ENCODE measurements around the gene ST7. TPM values are rescaled to one million over a fixed set of nuclear protein-coding genes. Genes with fewer than 3 reads are reported as not detected.
A peak's percentile ranks its signal among the peaks of the same experiment; 100 is the strongest.

The ST7 gene
- total and polyA plus RNA-seq, 4 donors: 22.4 to 57.2 (median 41.6) TPM

- Histone ChIP-seq H3K36me3 (ENCODE audit: control insufficient read depth in 4 of 4, insufficient read depth in 4 of 4, low read length in 4 of 4) (peaks cover 4 to 17% (median 6%) of the 10 kb centered on the region in 4 donors), H3K9me3 (ENCODE audit: control insufficient read depth in 4 of 4, insufficient read depth in 3 of 4, low read length in 3 of 4) (no peaks in the 10 kb centered on the region), H3K4me3 (no peak overlapping the region), H3K9ac (ENCODE audit: insufficient read depth in 1 of 2, low read length in 2 of 2) (no peak overlapping the region), H3K27ac (ENCODE audit: low read depth in 1 of 2, low read length in 1 of 2) (no peak overlapping the region), H3K4me1 (ENCODE audit: control insufficient read depth in 5 of 5, insufficient read depth in 5 of 5, low read length in 5 of 5) (peaks cover 0 to 44% (median 17%) of the 10 kb centered on the region in 5 donors), H3K27me3 (ENCODE audit: control insufficient read depth in 3 of 3, insufficient read depth in 3 of 3, low read length in 2 of 3) (no peaks in the 10 kb centered on the region)
- ATAC-seq (ENCODE audit: insufficient read depth, low FRiP score): no peak
- no peak for TF ChIP-seq CTCF (IDR thresholded peaks at IDR 0.05; ENCODE audit: control extremely low read depth, extremely low read depth)
- 95 to 96% methylated on average over 4 of the region's 4 CpGs for WGBS, 2 donors
- DNase-seq: no peak
Observed at GRCh38 chr7:117171106-117171505, 217.8 kb downstream of the ST7 start.

GRCh38 chr7:117172283-117172682, 219.0 kb downstream of the ST7 start:
- H3K27ac ChIP-seq (ENCODE audit: low read depth in 1 of 2, low read length in 1 of 2): no peak overlapping the region

GRCh38 chr7:117173035-117173770, 219.9 kb downstream of the ST7 start:
- Histone ChIP-seq H3K36me3 (ENCODE audit: control insufficient read depth in 4 of 4, insufficient read depth in 4 of 4, low read length in 4 of 4) (peaks cover 5 to 17% (median 6%) of the 10 kb centered on the region in 4 donors), H3K9me3 (ENCODE audit: control insufficient read depth in 4 of 4, insufficient read depth in 3 of 4, low read length in 3 of 4) (no peaks in the 10 kb centered on the region), H3K4me1 (ENCODE audit: control insufficient read depth in 5 of 5, insufficient read depth in 5 of 5, low read length in 5 of 5) (peaks cover 0 to 52% (median 17%) of the 10 kb centered on the region in 5 donors), H3K27ac (ENCODE audit: low read depth in 1 of 2, low read length in 1 of 2) (no peak overlapping the region), H3K27me3 (ENCODE audit: control insufficient read depth in 3 of 3, insufficient read depth in 3 of 3, low read length in 2 of 3) (no peaks in the 10 kb centered on the region), H3K4me3 (no peak overlapping the region), H3K9ac (ENCODE audit: insufficient read depth in 1 of 2, low read length in 2 of 2) (no peak overlapping the region)
- TF ChIP-seq CTCF (IDR thresholded peaks at IDR 0.05; ENCODE audit: control extremely low read depth, extremely low read depth): no peak
- ATAC-seq (ENCODE audit: insufficient read depth, low FRiP score): no peak
- 79 to 90% methylated on average over 6 of the region's 6 CpGs for WGBS, 2 donors
- DNase-seq: peak; percentile 42 to 89 (median 86)

More at GRCh38 chr7:117172283-117172682, 219.0 kb downstream of the ST7 start:
- H3K4me1 ChIP-seq (ENCODE audit: control insufficient read depth in 5 of 5, insufficient read depth in 5 of 5, low read length in 5 of 5): peaks cover 0 to 54% (median 17%) of the 10 kb centered on the region in 5 donors
- no peak overlapping the region for H3K9ac ChIP-seq (ENCODE audit: insufficient read depth in 1 of 2, low read length in 2 of 2)
- DNase-seq (peak in 1 of 3 donors; percentile 17), ATAC-seq (ENCODE audit: insufficient read depth, low FRiP score) (no peak)
- no peak for TF ChIP-seq CTCF (IDR thresholded peaks at IDR 0.05; ENCODE audit: control extremely low read depth, extremely low read depth)
- WGBS, 2 donors: 89 to 94% methylated on average over 2 of the region's 2 CpGs
- no peak overlapping the region for H3K4me3 ChIP-seq
- H3K27me3 ChIP-seq (ENCODE audit: control insufficient read depth in 3 of 3, insufficient read depth in 3 of 3, low read length in 2 of 3): no peaks in the 10 kb centered on the region
- H3K36me3 ChIP-seq (ENCODE audit: control insufficient read depth in 4 of 4, insufficient read depth in 4 of 4, low read length in 4 of 4): peaks cover 4 to 17% (median 6%) of the 10 kb centered on the region in 4 donors
- H3K9me3 ChIP-seq (ENCODE audit: control insufficient read depth in 4 of 4, insufficient read depth in 3 of 4, low read length in 3 of 4): no peaks in the 10 kb centered on the region
